ENCODE data around the gene ADGRD1.

DNA sequence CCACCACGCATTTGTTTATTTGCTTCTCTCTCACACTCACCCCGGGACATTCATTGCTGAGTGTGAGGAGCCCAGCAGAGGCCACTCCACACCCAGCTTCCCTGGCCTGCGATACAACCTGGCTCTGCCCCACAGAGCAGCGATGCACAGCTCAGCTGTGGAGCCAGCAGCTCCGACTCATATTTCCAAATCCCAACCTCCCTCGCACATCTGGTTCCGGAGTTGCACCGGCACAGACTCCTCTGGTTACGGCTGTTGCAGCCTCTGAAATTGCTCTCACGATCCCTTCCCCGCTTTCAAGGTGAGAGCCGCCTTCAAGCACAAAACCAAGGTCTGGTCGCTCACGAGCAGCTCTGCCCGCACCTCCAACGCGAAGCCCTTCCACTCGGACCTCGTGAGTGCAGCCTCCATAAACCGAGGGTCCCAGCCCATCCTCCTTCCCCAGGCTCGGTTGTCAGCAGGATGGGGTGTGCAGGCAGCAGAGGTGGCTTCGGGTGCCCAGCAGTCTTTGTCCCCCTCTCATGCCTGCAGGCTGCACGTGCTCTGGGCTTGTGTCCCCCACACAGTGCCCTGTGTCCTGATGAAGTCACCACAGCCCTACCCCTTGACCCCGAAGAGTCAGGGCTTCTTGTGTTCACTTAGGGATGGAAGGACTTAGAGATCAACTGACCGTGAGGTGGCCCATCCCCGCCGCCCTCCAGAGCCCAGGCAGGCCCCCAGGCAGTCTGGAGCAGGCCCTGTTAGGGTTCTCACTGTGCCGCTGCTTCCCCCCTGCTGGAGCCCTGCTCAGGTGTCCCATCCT, 184.3 kb downstream of the ADGRD1 start:
- TF ChIP-seq, protein P1, sequence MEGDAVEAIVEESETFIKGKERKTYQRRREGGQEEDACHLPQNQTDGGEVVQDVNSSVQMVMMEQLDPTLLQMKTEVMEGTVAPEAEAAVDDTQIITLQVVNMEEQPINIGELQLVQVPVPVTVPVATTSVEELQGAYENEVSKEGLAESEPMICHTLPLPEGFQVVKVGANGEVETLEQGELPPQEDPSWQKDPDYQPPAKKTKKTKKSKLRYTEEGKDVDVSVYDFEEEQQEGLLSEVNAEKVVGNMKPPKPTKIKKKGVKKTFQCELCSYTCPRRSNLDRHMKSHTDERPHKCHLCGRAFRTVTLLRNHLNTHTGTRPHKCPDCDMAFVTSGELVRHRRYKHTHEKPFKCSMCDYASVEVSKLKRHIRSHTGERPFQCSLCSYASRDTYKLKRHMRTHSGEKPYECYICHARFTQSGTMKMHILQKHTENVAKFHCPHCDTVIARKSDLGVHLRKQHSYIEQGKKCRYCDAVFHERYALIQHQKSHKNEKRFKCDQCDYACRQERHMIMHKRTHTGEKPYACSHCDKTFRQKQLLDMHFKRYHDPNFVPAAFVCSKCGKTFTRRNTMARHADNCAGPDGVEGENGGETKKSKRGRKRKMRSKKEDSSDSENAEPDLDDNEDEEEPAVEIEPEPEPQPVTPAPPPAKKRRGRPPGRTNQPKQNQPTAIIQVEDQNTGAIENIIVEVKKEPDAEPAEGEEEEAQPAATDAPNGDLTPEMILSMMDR (IDR thresholded peaks at IDR 0.05) = no peak
- TF ChIP-seq POLR2A (IDR thresholded peaks at IDR 0.05) = no peak
